ENCODE data around the gene POU6F2.

Gene POU6F2

DNA sequence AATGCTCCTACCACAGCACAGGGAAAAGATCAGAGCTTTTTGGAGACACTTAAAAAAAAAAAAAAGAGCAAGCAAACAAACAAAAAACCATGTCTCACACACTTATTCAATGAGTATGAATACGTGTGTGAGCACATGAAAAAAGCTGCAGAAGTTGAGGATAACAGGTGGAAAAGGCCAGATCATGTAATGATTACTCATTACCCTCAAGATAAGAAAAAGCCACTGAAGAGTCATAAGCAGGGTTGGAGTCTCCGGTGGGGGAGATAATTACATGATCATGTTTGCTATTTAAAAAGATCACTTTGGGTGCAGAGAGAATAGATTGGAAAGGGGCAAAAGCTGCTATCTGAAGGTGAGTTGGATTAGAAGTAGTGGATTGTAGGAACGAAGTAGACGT lies 77.0 kb downstream of the POU6F2 start:
- FAIRE-seq (no peak), DNase-seq (ENCODE audit: extremely low spot score, insufficient read length, low read depth) (no peak)

GRCh38 chr7:39056153-39056552 lies 78.4 kb downstream of the POU6F2 start:
- DNase-seq (ENCODE audit: extremely low spot score, insufficient read length, low read depth): no peak
- no peak for FAIRE-seq

DNA sequence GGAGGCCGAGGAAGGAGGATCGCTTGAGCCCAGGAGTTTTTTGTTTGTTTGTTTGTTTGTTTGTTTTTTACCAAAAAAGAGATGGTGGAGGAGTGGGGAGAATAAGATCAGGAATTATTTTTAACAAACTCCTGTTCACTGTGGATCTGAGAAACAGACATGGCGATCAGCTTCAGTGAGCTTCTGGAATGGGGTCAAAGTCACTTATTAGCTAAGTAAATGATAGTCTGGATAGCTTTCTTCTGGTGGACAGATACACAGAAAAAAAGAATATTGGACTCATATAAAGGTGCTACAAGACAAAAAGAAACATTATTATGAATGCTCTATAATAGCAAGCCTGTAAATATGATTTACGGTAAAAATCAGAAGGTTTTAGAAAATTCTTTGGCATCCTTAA lies 85.1 kb downstream of the POU6F2 start:
- FAIRE-seq (no peak), DNase-seq (ENCODE audit: extremely low spot score, insufficient read length, low read depth) (no peak)

- DNase-seq (ENCODE audit: extremely low spot score, insufficient read length, low read depth): no peak
- FAIRE-seq: no peak
Measured at GRCh38 chr7:39069031-39069430, 91.3 kb downstream of the POU6F2 start.

DNA sequence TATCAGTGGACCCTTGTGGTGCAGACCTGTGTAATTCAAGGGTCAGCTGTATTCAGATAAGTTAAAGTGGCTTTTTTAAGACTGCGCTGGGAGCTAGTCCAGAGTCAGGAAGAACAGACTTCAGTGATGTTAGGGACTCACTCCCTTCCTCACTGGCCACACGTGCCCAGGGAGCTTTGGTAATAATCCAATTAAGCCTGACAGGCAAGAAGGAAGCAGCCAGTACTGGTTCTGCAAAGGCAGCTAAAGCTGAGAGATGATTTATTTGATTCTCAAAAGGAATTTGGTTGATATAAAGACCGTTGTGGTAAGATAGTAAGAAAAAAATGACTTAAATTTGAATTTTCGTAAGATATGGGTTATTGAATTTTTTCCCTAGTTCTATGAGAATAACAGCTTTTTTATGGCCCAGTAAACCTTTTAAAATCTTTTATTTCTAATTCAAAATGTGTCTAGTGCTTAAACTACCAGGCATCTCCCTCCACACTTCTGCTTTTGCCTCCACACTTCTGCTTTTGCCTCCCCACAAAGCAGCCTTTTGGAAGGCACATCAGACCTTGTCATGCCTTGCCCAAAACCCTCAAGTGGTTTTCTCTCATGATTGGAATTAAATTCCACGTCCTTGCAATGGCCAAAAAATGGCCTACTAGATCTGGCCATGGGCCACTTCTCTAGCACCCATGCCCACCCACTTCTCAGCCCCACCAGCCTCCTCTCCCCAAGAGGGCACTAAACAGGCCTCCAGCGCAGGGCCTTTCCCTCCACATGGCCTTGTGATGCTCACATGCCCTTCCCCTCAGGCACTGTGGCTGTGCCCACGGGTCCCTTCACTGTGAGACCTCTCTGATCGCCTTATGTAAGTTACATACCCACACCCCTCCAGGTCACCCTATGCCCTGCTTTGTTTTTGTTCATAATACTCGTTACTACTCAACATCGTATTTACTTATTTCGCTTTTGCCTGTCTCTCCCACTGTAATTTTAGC lies 92.5 kb downstream of the POU6F2 start:
- FAIRE-seq: no peak

GRCh38 chr7:39071116-39071515 lies 93.4 kb downstream of the POU6F2 start:
- DNase-seq (ENCODE audit: extremely low spot score, insufficient read length, low read depth) (no peak), FAIRE-seq (no peak)

More for the DNA sequence above, 92.5 kb downstream of the POU6F2 start:
- no peak for DNase-seq (ENCODE audit: extremely low spot score, insufficient read length, low read depth)

GRCh38 chr7:39073432-39073831 lies 95.7 kb downstream of the POU6F2 start:
- DNase-seq (ENCODE audit: extremely low spot score, insufficient read length, low read depth) (no peak), FAIRE-seq (no peak)

DNA sequence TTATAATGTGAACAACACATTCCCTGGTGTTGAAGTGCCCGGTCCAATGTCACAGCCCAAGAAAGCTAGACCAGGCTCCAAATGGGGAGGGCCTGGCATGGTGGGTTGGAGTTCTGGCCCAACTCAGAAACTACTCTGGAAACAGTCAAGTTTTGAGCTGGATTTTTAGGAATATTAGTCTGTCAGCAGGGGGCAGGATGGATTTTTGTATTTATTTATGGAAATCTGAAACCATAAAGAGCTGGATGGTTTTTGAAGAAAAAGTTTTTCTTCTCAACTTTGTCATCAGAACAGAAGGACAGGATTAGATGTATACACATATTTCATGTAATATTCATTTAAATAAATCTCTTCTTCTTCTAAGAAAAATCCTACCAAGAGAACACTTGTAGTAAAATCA lies 97.5 kb downstream of the POU6F2 start:
- DNase-seq (ENCODE audit: extremely low spot score, insufficient read length, low read depth): no peak
- no peak for FAIRE-seq

- FAIRE-seq (no peak), DNase-seq (ENCODE audit: extremely low spot score, insufficient read length, low read depth) (no peak)
Measured at GRCh38 chr7:39083781-39084180, 106.1 kb downstream of the POU6F2 start.

DNA sequence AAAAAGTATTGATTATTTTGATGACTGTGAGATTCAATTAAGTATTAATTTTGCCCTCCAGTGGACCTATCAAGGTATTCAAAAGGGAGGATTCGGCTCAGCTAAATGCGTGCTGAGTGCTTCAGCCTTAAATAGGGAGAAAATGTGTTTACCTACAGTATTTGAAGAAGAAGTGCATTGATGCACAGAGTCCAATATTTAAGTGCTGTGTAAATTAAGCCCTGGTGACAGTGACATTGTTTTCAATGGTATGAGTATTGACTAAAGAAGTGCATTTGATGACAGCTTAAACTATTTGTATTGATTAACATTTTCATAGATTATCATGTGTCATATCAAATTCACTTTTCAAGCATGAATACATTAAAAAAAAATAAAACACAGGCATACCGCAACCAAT lies 106.6 kb downstream of the POU6F2 start:
- no peak for DNase-seq (ENCODE audit: extremely low spot score, insufficient read length, low read depth)
- FAIRE-seq: no peak

GRCh38 chr7:39085189-39085588 lies 107.5 kb downstream of the POU6F2 start:
- DNase-seq (ENCODE audit: extremely low spot score, insufficient read length, low read depth) (no peak), FAIRE-seq (no peak)

GRCh38 chr7:39085590-39086049 lies 107.9 kb downstream of the POU6F2 start:
- no peak for DNase-seq (ENCODE audit: extremely low spot score, insufficient read length, low read depth)
- FAIRE-seq: no peak

DNA sequence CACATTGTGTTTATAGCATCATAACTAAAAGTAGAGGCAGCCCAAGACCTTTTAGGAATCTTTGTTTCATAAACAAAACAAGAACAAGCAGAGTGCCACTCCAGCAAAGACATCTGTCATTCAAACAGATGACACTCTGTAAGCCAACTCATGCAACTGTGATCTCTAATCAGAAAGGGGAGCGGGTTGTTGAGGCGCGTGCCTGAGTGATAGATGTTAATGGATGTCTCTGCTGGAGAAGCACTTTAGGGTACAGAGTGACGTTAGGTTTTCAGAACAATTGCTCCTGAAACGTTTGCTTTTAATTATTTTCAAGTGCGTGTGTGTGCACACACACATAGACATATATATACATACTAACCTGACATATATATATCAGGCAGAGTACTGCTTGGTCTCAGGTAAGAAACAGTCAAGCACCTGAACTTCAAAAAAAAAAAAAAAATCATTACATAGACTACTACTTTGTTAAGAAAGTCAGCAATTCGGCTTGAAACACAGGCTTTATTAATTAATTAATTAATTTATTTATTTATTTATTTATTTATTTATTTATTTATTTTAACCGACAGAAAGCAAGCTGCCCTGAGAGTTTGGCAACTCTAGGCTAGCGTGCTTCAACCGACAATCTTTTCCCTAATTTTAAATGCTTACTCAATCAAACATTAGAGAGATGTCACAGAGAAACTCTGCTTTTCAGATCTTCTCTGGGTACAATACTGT lies 109.1 kb downstream of the POU6F2 start:
- DNase-seq (ENCODE audit: extremely low spot score, insufficient read length, low read depth) (no peak), FAIRE-seq (no peak)

DNA sequence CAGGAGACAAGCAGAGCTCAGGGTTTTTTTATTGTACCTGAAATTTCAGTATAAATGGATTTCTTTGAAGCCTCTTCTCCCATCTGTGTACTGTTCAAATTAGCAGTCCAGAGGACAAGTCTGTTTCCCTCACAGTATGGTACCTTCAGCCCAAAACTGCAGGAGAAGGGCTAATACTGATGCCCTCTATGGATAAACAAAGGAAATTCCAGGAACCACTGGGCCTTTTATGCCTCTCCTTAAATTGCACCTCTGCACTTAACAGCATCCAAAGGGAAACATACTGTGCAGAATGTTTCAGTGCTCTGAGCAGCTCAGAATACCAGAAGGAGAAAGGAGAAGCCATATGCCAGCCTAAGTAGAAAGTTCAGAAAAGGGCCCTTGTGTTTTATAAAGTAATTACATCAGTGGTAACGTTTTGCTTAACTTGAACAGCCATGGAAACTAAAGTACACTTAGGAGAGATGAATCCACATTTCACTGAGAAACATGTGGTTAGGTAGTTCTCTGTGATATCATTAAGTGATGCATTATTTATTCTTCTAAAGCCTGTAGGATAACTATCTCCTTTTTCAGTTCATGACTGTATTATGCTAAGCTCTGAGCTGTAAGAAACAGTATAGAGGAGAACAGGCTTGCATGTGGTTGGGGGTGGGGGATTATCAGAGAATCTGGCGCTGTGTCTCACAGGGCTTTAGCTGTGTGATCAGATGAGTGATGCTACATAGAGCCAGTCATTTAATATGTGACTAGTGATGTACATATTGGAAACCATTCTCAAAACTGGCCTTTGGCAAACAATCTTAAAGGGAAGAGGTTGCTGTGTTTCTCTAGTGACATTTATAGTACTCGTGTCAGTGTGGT lies 111.3 kb downstream of the POU6F2 start:
- no peak for DNase-seq (ENCODE audit: extremely low spot score, insufficient read length, low read depth)

GRCh38 chr7:39091145-39091544 lies 113.4 kb downstream of the POU6F2 start:
- FAIRE-seq: no peak
- DNase-seq (ENCODE audit: extremely low spot score, insufficient read length, low read depth): no peak

More for the DNA sequence above, 111.3 kb downstream of the POU6F2 start:
- FAIRE-seq: no peak

DNA sequence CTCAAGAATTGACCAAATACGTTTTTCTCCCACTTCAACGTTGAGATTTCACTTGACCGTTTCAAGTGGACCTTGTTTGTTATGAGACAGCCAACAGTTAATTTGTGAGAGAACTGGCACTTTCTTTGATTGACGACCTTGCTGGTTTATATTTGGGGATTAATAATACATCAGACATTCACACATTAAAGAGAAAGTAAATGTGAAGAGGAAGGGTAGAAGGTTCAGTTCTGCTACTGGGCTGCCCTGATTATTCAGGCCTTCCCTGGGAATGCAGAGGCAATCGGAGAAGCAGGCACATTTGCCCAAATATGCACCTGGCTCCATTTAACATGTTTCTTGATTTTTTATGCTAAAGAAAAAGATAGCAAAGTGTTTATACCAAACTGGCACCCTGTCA lies 114.1 kb downstream of the POU6F2 start:
- no peak for FAIRE-seq
- DNase-seq (ENCODE audit: extremely low spot score, insufficient read length, low read depth): no peak

- DNase-seq (ENCODE audit: extremely low spot score, insufficient read length, low read depth): no peak
- FAIRE-seq: no peak
Measured at GRCh38 chr7:39094731-39095130, 117.0 kb downstream of the POU6F2 start.

- FAIRE-seq (no peak), DNase-seq (ENCODE audit: extremely low spot score, insufficient read length, low read depth) (no peak)
Measured at GRCh38 chr7:39095875-39096619, 118.3 kb downstream of the POU6F2 start.

- DNase-seq (ENCODE audit: extremely low spot score, insufficient read length, low read depth) (no peak), FAIRE-seq (no peak)
Measured at GRCh38 chr7:39098506-39098905, 120.8 kb downstream of the POU6F2 start.

Measured in GM18507 (cell line).